DOHH2 (cell line): Measurements from ENCODE around the gene MACROD2.

Experiments used
- H3F3A ChIP-seq: fragments of 200-600 bp; sonication (generic), shearing (Covaris generic); 2 replicates; pipeline ENCODE4 v1.6.0; 2016; ENCODE audit warnings: antibody characterized with exemption, mild to moderate bottlenecking; ENCODE audit not compliant: control insufficient read depth, insufficient read depth
- H3K27ac ChIP-seq: fragments of 200-600 bp; sonication (generic); 2 replicates; pipeline ENCODE4 v1.5.1; 2014; ENCODE audit warnings: low read depth, mild to moderate bottlenecking, low read length, moderate library complexity
- H3K27me3 ChIP-seq: fragments of 200-600 bp; sonication (generic); 2 replicates; pipeline ENCODE4 v1.6.1; 2014; ENCODE audit warnings: mild to moderate bottlenecking, low read length, mixed read lengths; ENCODE audit not compliant: control insufficient read depth
- H3K36me3 ChIP-seq: fragments of 200-600 bp; sonication (generic); 2 replicates; pipeline ENCODE4 v1.6.1; 2014; ENCODE audit warnings: mild to moderate bottlenecking, low read length, moderate library complexity, mixed read lengths; ENCODE audit not compliant: control insufficient read depth
- H3K4me1 ChIP-seq: fragments of 200-600 bp; sonication (generic); 2 replicates; pipeline ENCODE4 v1.6.1; 2014; ENCODE audit warnings: mild to moderate bottlenecking, low read length, mixed read lengths; ENCODE audit not compliant: control insufficient read depth
- H3K4me2 ChIP-seq: fragments of 200-600 bp; sonication (generic); 2 replicates; pipeline ENCODE4 v1.6.0; 2014; ENCODE audit warnings: mild to moderate bottlenecking, low read length, moderate library complexity
- H3K4me3 ChIP-seq: fragments of 200-600 bp; sonication (generic); 2 replicates; pipeline ENCODE4 v1.5.1; 2014; ENCODE audit warnings: mild to moderate bottlenecking, low read length, mixed read lengths
- H3K79me2 ChIP-seq: fragments of 200-600 bp; sonication (generic); 2 replicates; pipeline ENCODE4 v1.6.1; 2014; ENCODE audit warnings: mild to moderate bottlenecking, low read length, mixed read lengths; ENCODE audit not compliant: control insufficient read depth
- H3K9me2 ChIP-seq: fragments of 200-600 bp; sonication (generic); replicated peaks from 2 replicates; pipeline ENCODE4 v1.6.1; 2014; ENCODE audit warnings: mild to moderate bottlenecking, low read length, mixed read lengths; ENCODE audit not compliant: control insufficient read depth
- H3K9me3 ChIP-seq: fragments of 200-600 bp; sonication (generic); 2 replicates; pipeline ENCODE4 v1.6.1; 2014; ENCODE audit warnings: antibody characterized with exemption, low read length, mixed read lengths; ENCODE audit not compliant: control insufficient read depth, insufficient read depth
- H4K20me1 ChIP-seq: fragments of 200-600 bp; sonication (generic); 2 replicates; pipeline ENCODE4 v1.6.0; 2014; ENCODE audit warnings: low read depth, mild to moderate bottlenecking, antibody characterized with exemption, low read length, moderate library complexity; ENCODE audit not compliant: control insufficient read depth, insufficient read depth
- CTCF ChIP-seq: fragments of 200-600 bp; sonication (generic); IDR thresholded peaks from one replicate; pipeline ENCODE4 v1.5.1; 2014; ENCODE audit warnings: antibody characterized with exemption, mild to moderate bottlenecking, low read depth, low read length; ENCODE audit not compliant: poor library complexity, severe bottlenecking
- EZH2phosphoT487 ChIP-seq: fragments of 200-600 bp; sonication (generic); IDR thresholded peaks from 2 replicates; pipeline ENCODE4 v1.6.1; 2017; ENCODE audit warnings: borderline replicate concordance, mild to moderate bottlenecking, antibody characterized with exemption, low read length, moderate library complexity, mixed read lengths

MACROD2 gene

DNA sequence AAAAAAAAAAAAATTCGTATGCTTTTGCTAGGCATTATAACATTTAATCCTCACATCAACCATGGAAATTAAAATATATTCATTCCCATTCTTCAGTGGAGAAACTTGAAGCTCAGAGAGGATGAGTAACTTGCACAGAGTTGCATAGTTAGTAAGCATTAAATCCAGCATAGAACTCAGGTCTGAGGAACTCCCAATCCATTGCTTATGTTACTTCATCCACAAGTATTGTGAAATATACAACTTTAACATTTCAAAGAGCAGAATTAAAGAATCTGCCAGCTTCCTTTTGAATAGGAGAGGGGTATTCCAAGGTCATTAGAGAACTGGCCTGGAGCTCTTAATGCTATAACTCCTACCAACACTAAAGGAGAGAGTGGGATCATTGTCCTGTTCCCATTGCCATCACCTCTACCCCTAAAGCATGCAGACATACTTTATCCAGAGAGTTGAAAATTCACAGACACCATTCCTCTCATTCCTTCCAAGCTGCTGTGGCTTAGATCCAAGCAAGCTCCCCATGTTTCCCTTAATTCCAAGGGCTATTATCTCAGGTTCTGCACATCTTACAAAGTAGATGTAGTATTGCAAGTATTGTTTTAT, 250.2 kb downstream of the MACROD2 start:
- TF ChIP-seq EZH2phosphoT487 (no peak), CTCF (no peak)
- Histone ChIP-seq H3K4me2 (no peak overlapping the region), H3K27me3 (no peaks in the 10 kb centered on the region), H3K27ac (no peak overlapping the region), H3K4me1 (no peaks in the 10 kb centered on the region), H4K20me1 (no peaks in the 10 kb centered on the region), H3K36me3 (no peaks in the 10 kb centered on the region), H3K9me2 (no peaks in the 10 kb centered on the region), H3K4me3 (no peak overlapping the region), H3K79me2 (no peaks in the 10 kb centered on the region), H3K9me3 (no peaks in the 10 kb centered on the region), H3F3A (no peaks in the 10 kb centered on the region)

- no peak overlapping the region for H3K4me3 ChIP-seq
- no peaks in the 10 kb centered on the region for H3F3A ChIP-seq
- no peak overlapping the region for H3K4me2 ChIP-seq
- H4K20me1 ChIP-seq, result no peaks in the 10 kb centered on the region
- no peaks in the 10 kb centered on the region for H3K9me3 ChIP-seq
- H3K36me3 ChIP-seq, result no peaks in the 10 kb centered on the region
- no peaks in the 10 kb centered on the region for H3K4me1 ChIP-seq
- no peak for TF ChIP-seq CTCF
- no peak for TF ChIP-seq EZH2phosphoT487
- H3K27me3 ChIP-seq, result no peaks in the 10 kb centered on the region
- no peaks in the 10 kb centered on the region for H3K9me2 ChIP-seq
- H3K79me2 ChIP-seq, result no peaks in the 10 kb centered on the region
- H3K27ac ChIP-seq, result no peak overlapping the region
Measured at GRCh38 chr20:14259689-14260088, 264.4 kb downstream of the MACROD2 start.

DNA sequence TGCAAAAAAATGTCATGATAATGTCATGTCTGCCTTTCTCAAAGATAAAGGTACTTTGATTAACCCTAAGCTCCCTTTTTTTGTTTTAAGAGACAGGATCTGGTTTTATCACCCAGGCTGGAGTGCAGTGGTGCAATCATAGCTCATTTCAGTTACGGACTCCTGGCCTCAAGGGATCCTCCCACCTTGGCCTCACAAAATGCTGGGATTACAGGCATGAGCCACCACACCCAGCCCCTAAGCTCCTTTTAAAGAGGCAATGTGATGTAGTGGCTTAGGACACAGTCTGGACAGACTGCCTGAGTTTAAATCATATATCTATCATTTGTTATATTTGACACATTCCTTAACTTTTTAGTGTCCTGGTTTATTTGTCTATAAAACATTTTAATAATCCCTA, 265.1 kb downstream of the MACROD2 start:
- Histone ChIP-seq H3K9me3 (no peaks in the 10 kb centered on the region), H3K79me2 (no peaks in the 10 kb centered on the region), H4K20me1 (no peaks in the 10 kb centered on the region), H3K27ac (no peak overlapping the region), H3F3A (no peaks in the 10 kb centered on the region), H3K4me3 (no peak overlapping the region), H3K9me2 (no peaks in the 10 kb centered on the region), H3K4me2 (no peak overlapping the region), H3K36me3 (no peaks in the 10 kb centered on the region), H3K27me3 (no peaks in the 10 kb centered on the region), H3K4me1 (no peaks in the 10 kb centered on the region)
- TF ChIP-seq EZH2phosphoT487 (no peak), CTCF (no peak)
